Osteocyte (in vitro differentiated cells): ENCODE results near the gene OXNAD1. TPM values are rescaled to one million over a fixed set of nuclear protein-coding genes. Genes with fewer than 3 reads are reported as not detected.

Source experiments
- DNase-seq: peaks from one replicate; pipeline ENCODE4 v3.0.0; 2021; ENCODE audit warnings: mixed read lengths; ENCODE audit not compliant: unreplicated experiment; ENCODE audit errors: extremely low spot score
- H3K27ac Mint-ChIP-seq: one replicate; pipeline ENCODE4 v1.8.0; 2021; ENCODE audit warnings: mild to moderate bottlenecking, mixed read lengths; ENCODE audit not compliant: unreplicated experiment
- H3K27me3 Mint-ChIP-seq: one replicate; pipeline ENCODE4 v1.8.0; 2021; ENCODE audit warnings: mixed read lengths; ENCODE audit not compliant: unreplicated experiment
- H3K36me3 Mint-ChIP-seq: one replicate; pipeline ENCODE4 v1.8.0; 2021; ENCODE audit warnings: mixed read lengths; ENCODE audit not compliant: unreplicated experiment
- H3K4me1 Mint-ChIP-seq: one replicate; pipeline ENCODE4 v1.8.0; 2021; ENCODE audit warnings: mixed read lengths; ENCODE audit not compliant: unreplicated experiment
- H3K4me3 Mint-ChIP-seq: one replicate; pipeline ENCODE4 v1.8.0; 2021; ENCODE audit warnings: mild to moderate bottlenecking, moderate library complexity, mixed read lengths; ENCODE audit not compliant: unreplicated experiment
- H3K9me3 Mint-ChIP-seq: one replicate; pipeline ENCODE4 v1.8.0; 2021; ENCODE audit warnings: mixed read lengths; ENCODE audit not compliant: unreplicated experiment
- CTCF ChIP-seq: fragments of 200-600 bp; sonication (generic); IDR thresholded peaks from 2 replicates; pipeline ENCODE4 v1.5.0; 2021; ENCODE audit warnings: antibody characterized with exemption, mild to moderate bottlenecking, moderate library complexity
- total RNA-seq: library from RNA; stranded (reverse); gene quantifications from 2 replicates; pipeline ENCODE4 v1.2.1, GENCODE V29; 2021

The OXNAD1 gene
- total RNA-seq, 1 donor from 2014 or later: 10.8 TPM

GRCh38 chr3:16260046-16260445 lies 5.0 kb upstream of the OXNAD1 start:
- H3K27ac Mint-ChIP-seq: no peak overlapping the region
- no peak for DNase-seq
- H3K9me3 Mint-ChIP-seq: no peaks in the 10 kb centered on the region
- H3K27me3 Mint-ChIP-seq: no peaks in the 10 kb centered on the region
- TF ChIP-seq CTCF: no peak
- peaks cover 4% of the 10 kb centered on the region for H3K4me1 Mint-ChIP-seq
- H3K36me3 Mint-ChIP-seq: peaks cover 9% of the 10 kb centered on the region
- no peak overlapping the region for H3K4me3 Mint-ChIP-seq

GRCh38 chr3:16262174-16262573 lies 2.8 kb upstream of the OXNAD1 start:
- Mint-ChIP-seq H3K27ac (no peak overlapping the region), H3K9me3 (no peaks in the 10 kb centered on the region), H3K36me3 (peaks cover 9% of the 10 kb centered on the region), H3K4me1 (peaks cover 21% of the 10 kb centered on the region), H3K27me3 (no peaks in the 10 kb centered on the region), H3K4me3 (no peak overlapping the region)
- no peak for DNase-seq
- TF ChIP-seq CTCF: no peak

- TF ChIP-seq CTCF: no peak
- peak overlapping the region; percentile 98 for H3K27ac Mint-ChIP-seq
- H3K4me3 Mint-ChIP-seq: peak overlapping the region; percentile 98
- DNase-seq: no peak
- H3K36me3 Mint-ChIP-seq: peaks cover 6% of the 10 kb centered on the region
- H3K27me3 Mint-ChIP-seq: no peaks in the 10 kb centered on the region
- H3K4me1 Mint-ChIP-seq: peaks cover 24% of the 10 kb centered on the region
- no peaks in the 10 kb centered on the region for H3K9me3 Mint-ChIP-seq
These were observed 771 bp upstream of the OXNAD1 start for GRCh38 chr3:16264174-16264707.

GRCh38 chr3:16265455-16265786 lies 409 bp downstream of the OXNAD1 start:
- no peak for DNase-seq
- Mint-ChIP-seq H3K4me3 (peak overlapping the region; percentile 98), H3K9me3 (no peaks in the 10 kb centered on the region), H3K4me1 (peaks cover 24% of the 10 kb centered on the region), H3K27ac (peak overlapping the region; percentile 98), H3K36me3 (peaks cover 3% of the 10 kb centered on the region), H3K27me3 (no peaks in the 10 kb centered on the region)
- TF ChIP-seq CTCF: no peak

- peak overlapping the region; percentile 27 for H3K4me3 Mint-ChIP-seq
- no peak overlapping the region for H3K27ac Mint-ChIP-seq
- H3K9me3 Mint-ChIP-seq: no peaks in the 10 kb centered on the region
These were observed 1.7 kb downstream of the OXNAD1 start for GRCh38 chr3:16266714-16267113.

More at GRCh38 chr3:16266714-16267113, 1.7 kb downstream of the OXNAD1 start:
- Mint-ChIP-seq H3K36me3 (peaks cover 5% of the 10 kb centered on the region), H3K4me1 (peaks cover 24% of the 10 kb centered on the region), H3K27me3 (no peaks in the 10 kb centered on the region)
- DNase-seq: no peak
- no peak for TF ChIP-seq CTCF
